ENCODE measurements around the gene CEP164. TPM values are rescaled to one million over a fixed set of nuclear protein-coding genes. Genes with fewer than 3 reads are reported as not detected.
"Not testable (repeated sequence)": the region's sequence is repeated elsewhere in the genome, so short reads cannot be mapped to it uniquely, and the experiment has no call there.

CEP164 gene
- total and polyA plus RNA-seq, 2 of the 4 experiments (the other 2 are of a cell fraction) = 23.3 to 26.9 TPM

DNA sequence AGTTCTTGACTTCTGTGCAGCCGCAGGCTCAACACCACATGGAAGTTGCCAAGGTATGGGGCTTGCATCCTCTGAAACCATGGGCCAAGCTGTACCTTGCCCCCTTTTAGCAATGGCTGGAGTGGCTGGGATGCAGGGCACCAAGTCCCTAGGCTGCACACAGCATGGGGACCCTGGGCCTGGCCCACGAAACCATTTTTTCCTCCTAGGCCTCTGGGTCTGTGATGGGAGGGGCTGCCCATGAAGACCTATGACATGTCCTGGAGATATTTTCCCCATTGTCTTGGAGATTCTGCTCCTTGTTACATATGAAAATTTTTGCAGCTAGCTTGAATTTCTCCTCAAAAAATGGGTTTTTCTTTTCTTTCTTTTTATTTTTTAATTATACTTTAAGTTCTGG lies 71.0 kb downstream of the CEP164 start:
- H3K27me3 ChIP-seq (ENCODE audit: control insufficient read depth, insufficient read depth, low read length) = not testable (repeated sequence)

DNA sequence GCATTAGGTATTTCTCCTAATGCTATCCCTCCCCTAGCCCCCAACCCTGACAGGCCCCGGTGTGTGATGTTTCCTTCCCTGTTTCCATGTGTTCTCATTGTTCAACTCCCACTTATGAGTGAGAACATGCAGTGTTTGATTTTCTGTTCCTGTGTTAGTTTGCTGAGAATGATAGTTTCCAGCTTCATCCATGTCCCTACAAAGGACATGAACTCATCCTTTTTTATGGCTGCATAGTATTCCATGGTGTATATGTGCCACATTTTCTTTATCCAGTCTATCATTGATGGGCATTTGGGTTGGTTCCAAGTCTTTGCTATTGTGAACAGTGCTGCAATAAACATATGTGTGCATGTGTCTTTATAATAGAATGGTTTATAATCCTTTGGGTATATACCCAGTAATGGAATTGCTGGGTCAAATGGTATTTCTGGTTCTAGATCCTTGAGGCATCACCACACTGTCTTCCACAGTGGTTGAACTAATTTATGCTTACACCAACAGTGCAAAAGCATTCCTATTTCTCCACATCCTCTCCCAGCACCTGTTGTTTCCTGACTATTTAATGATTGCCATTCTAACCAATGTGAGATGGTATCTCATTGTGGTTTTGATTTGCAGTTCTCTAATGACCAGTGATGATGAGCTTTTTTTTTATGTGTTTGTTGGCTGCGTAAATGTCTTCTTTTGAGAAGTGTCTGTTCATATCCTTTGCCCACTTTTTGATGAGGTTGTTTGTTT lies 71.6 kb downstream of the CEP164 start:
- peaks cover 36% of the 10 kb centered on the region for H3K36me3 ChIP-seq (ENCODE audit: control insufficient read depth, insufficient read depth, low read length)
- in situ Hi-C loops (cut with MboI; ENCODE audit: low sequenced_read_pairs) = not testable (repeated sequence)

More for the DNA sequence above, 71.0 kb downstream of the CEP164 start:
- BruUV-seq (replicated peaks); H3K27ac ChIP-seq (ENCODE audit: insufficient read depth, low read length); POLR2A ChIA-PET (ENCODE audit: unreplicated experiment); H2BK15ac ChIP-seq (ENCODE audit: low read depth, low read length); in situ Hi-C loops (cut with MboI; ENCODE audit: low sequenced_read_pairs); H2AK5ac ChIP-seq (ENCODE audit: low read depth, low read length); H3K4me1 ChIP-seq (ENCODE audit: control insufficient read depth, insufficient read depth, low read length); H3K18ac ChIP-seq (ENCODE audit: low read depth, low read length); H4K91ac ChIP-seq (ENCODE audit: insufficient read depth, low read depth, low read length); intact Hi-C loops (cut with micrococcal nuclease); dilution Hi-C loops (cut with HindIII; ENCODE audit: low sequenced_read_pairs, unreplicated experiment); H3K9ac ChIP-seq (ENCODE audit: low read depth, low read length); H3K9me1 ChIP-seq (ENCODE audit: insufficient read depth, low read length); H3K9me3 ChIP-seq (ENCODE audit: control insufficient read depth, insufficient read depth, low read length); DNase-seq; H4K8ac ChIP-seq (ENCODE audit: low read depth in 2 of 2, low read length in 2 of 2); H3K14ac ChIP-seq (replicated peaks; ENCODE audit: low read depth, low read length); H3K4me3 ChIP-seq (ENCODE audit: insufficient read depth, low read depth, low read length); H3K4ac ChIP-seq (ENCODE audit: low read depth, low read length); H2AK9ac ChIP-seq (replicated peaks; ENCODE audit: low read depth, low read length, poor library complexity); H4K20me1 ChIP-seq (ENCODE audit: insufficient read depth, low read length); H3K56ac ChIP-seq (ENCODE audit: extremely low read depth, insufficient read depth, low read length); H3K4me2 ChIP-seq (ENCODE audit: low read depth, low read length); H3K23ac ChIP-seq (ENCODE audit: low read depth, low read length); H2BK20ac ChIP-seq (ENCODE audit: low read depth, low read length); H2BK5ac ChIP-seq (ENCODE audit: low read depth, low read length, poor library complexity, severe bottlenecking); H4K5ac ChIP-seq (ENCODE audit: low read depth, low read length); H2AFZ ChIP-seq (replicated peaks; ENCODE audit: low read length, poor library complexity); H3K79me1 ChIP-seq (ENCODE audit: low read depth in 1 of 2, low read length in 2 of 2); CTCF ChIA-PET; ATAC-seq (ENCODE audit: low read depth); H2BK120ac ChIP-seq (ENCODE audit: low read depth, low read length): not testable (repeated sequence)
- no CpG with 5 or more reads among the region's 2 CpGs for WGBS, 2 experiments (ENCODE audit: extremely low coverage in 2 of 2, insufficient read length in 1 of 2)
- H3K36me3 ChIP-seq (ENCODE audit: control insufficient read depth, insufficient read depth, low read length) = peaks cover 42% of the 10 kb centered on the region

More for the DNA sequence above, 71.6 kb downstream of the CEP164 start:
- H3K9ac ChIP-seq (ENCODE audit: low read depth, low read length); dilution Hi-C loops (cut with HindIII; ENCODE audit: low sequenced_read_pairs, unreplicated experiment); intact Hi-C loops (cut with micrococcal nuclease); H4K8ac ChIP-seq (ENCODE audit: low read depth in 2 of 2, low read length in 2 of 2); H3K27me3 ChIP-seq (ENCODE audit: control insufficient read depth, insufficient read depth, low read length); CTCF ChIA-PET; POLR2A ChIA-PET (ENCODE audit: unreplicated experiment); H3K4me1 ChIP-seq (ENCODE audit: control insufficient read depth, insufficient read depth, low read length); H4K5ac ChIP-seq (ENCODE audit: low read depth, low read length); H2BK5ac ChIP-seq (ENCODE audit: low read depth, low read length, poor library complexity, severe bottlenecking); H3K14ac ChIP-seq (replicated peaks; ENCODE audit: low read depth, low read length); H2AK9ac ChIP-seq (replicated peaks; ENCODE audit: low read depth, low read length, poor library complexity); H3K4ac ChIP-seq (ENCODE audit: low read depth, low read length); H2AK5ac ChIP-seq (ENCODE audit: low read depth, low read length); ATAC-seq (ENCODE audit: low read depth); H3K27ac ChIP-seq (ENCODE audit: insufficient read depth, low read length); H3K4me2 ChIP-seq (ENCODE audit: low read depth, low read length); DNase-seq; H3K23ac ChIP-seq (ENCODE audit: low read depth, low read length); H2AFZ ChIP-seq (replicated peaks; ENCODE audit: low read length, poor library complexity); H2BK120ac ChIP-seq (ENCODE audit: low read depth, low read length); H2BK20ac ChIP-seq (ENCODE audit: low read depth, low read length); H3K9me1 ChIP-seq (ENCODE audit: insufficient read depth, low read length); BruUV-seq (replicated peaks); H4K91ac ChIP-seq (ENCODE audit: insufficient read depth, low read depth, low read length); H3K18ac ChIP-seq (ENCODE audit: low read depth, low read length); H3K9me3 ChIP-seq (ENCODE audit: control insufficient read depth, insufficient read depth, low read length); H4K20me1 ChIP-seq (ENCODE audit: insufficient read depth, low read length); H3K79me1 ChIP-seq (ENCODE audit: low read depth in 1 of 2, low read length in 2 of 2); H3K56ac ChIP-seq (ENCODE audit: extremely low read depth, insufficient read depth, low read length); H2BK15ac ChIP-seq (ENCODE audit: low read depth, low read length); H3K4me3 ChIP-seq (ENCODE audit: insufficient read depth, low read depth, low read length): not testable (repeated sequence)
- WGBS, 2 experiments (ENCODE audit: extremely low coverage in 2 of 2, insufficient read length in 1 of 2) = no CpG with 5 or more reads among the region's 2 CpGs

Measured in IMR-90 (cell line).